ENCODE results near the gene MED31.
"Not testable (repeated sequence)": the region's sequence is repeated elsewhere in the genome, so short reads cannot be mapped to it uniquely, and the experiment has no call there.

Gene MED31

DNA sequence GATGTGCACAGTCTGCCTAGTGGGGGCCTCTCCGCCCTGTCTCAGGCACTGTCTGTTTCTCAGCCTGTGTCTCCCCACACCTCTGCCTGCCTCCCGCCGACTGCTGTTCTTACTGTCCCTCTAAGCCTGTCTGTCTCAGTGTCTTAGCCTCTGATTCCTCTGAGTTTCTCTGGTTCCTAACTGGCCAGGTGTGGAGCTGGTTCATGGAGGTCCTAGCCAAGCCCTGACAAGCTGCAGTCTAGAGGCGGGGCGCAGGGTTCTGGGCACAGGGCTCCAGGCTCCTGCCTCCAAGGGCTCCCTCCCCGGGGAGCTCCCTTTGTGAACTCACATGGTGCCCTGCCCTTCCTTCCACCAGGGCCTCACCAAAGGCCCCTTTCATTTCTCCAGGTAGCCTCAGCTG lies 19.6 kb upstream of the MED31 start:
- peaks cover 12 to 45% (median 19%) of the 10 kb centered on the region in 11 experiments; a peak in 21 of 22 replicates for H3K27me3 ChIP-seq
- H3K36me3 ChIP-seq = no peaks in the 10 kb centered on the region
- peaks cover 9 to 32% (median 23%) of the 10 kb centered on the region in 10 experiments; a peak in 18 of 20 replicates for H3K4me1 ChIP-seq
- no peaks in the 10 kb centered on the region for H3K9me3 ChIP-seq (replicated peaks in 1 of 11)
- no peak overlapping the region for H3K27ac ChIP-seq
- H3K4me2 ChIP-seq = no peak overlapping the region
- H3K4me3 ChIP-seq = no peak overlapping the region
- peaks cover 0 to 24% (median 0%) of the 10 kb centered on the region in 11 experiments; a peak in 7 of 22 replicates for H4K20me1 ChIP-seq
- no peak overlapping the region for H3K9ac ChIP-seq
- TF ChIP-seq Cebpa-rat (IDR thresholded peaks at IDR 0.05) = no peak

DNA sequence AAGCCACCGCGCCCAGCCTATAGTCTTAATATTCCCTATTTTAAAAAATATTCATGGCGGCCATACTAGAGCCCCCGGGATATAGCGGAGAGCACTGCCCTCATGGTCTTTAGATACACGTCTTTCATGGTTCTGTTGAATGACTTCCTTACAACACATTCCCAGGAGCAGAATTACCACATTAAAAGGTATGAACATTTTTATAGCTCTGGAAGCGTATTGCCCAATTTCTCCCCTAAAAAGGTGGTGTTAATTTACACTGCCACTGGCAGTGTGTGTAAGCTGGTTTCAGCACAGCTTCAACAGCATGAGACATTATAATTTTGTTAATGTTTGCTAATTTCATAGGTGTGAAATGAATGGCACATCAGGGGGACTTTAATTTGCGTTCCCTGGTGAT lies 19.2 kb upstream of the MED31 start:
- no peak overlapping the region for H3K4me2 ChIP-seq

DNA sequence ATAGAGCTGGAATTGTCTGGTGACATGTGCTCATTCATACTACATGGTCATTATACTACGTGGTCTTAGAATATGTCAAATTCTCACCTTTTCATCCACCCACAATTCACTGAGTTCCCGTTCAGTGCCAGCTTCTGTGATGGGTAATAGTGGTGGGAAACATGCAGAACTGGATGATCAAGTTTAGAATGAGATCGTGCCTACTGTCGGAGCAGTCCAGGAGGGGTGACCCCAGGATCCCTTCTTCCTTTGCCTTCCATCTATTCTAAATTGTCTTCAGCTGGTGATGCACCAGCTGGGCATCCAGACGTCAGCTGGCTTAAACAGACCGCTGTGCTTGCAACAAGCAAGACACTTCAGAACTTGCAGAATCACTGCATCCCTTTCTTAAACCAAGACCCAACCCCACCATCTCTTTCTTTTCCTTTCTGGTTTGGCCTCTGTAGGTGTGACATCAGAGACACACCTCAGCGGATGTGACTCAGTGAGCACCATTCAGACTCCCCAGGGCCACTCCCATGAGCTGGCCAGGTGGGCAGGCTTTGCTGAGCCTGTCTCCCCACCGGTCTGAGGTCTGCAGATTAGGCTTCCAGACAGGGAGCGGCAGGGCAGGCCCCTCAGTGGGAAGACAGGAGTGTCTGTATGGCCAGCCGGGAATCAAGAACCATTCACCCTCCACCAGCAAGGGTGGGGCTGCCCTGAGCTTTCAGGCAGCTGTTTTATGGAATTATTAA lies 18.2 kb upstream of the MED31 start:
- H3K4me1 ChIP-seq = peaks cover 9 to 25% (median 22%) of the 10 kb centered on the region in 10 experiments; a peak in 18 of 20 replicates
- H3K27ac ChIP-seq = no peak overlapping the region
- TF ChIP-seq Cebpa-rat (IDR thresholded peaks at IDR 0.05) = no peak
- H4K20me1 ChIP-seq = peaks cover 0 to 14% (median 0%) of the 10 kb centered on the region in 11 experiments; a peak in 5 of 22 replicates
- no peak overlapping the region for H3K9ac ChIP-seq
- H3K4me3 ChIP-seq = no peak overlapping the region
- H3K9me3 ChIP-seq (replicated peaks in 1 of 11) = no peaks in the 10 kb centered on the region
- H3K4me2 ChIP-seq = no peak overlapping the region
- H3K36me3 ChIP-seq = no peaks in the 10 kb centered on the region
- H3K27me3 ChIP-seq = peaks cover 0 to 31% (median 6%) of the 10 kb centered on the region in 11 experiments; a peak in 11 of 22 replicates

More for the DNA sequence above, 19.2 kb upstream of the MED31 start:
- H3K27me3 ChIP-seq = peaks cover 8 to 41% (median 15%) of the 10 kb centered on the region in 11 experiments; a peak in 20 of 22 replicates
- H3K27ac ChIP-seq = no peak overlapping the region
- peaks cover 0 to 23% (median 0%) of the 10 kb centered on the region in 11 experiments; a peak in 7 of 22 replicates for H4K20me1 ChIP-seq
- no peak overlapping the region for H3K9ac ChIP-seq
- no peaks in the 10 kb centered on the region for H3K9me3 ChIP-seq (replicated peaks in 1 of 11)
- H3K4me3 ChIP-seq = no peak overlapping the region
- no peak for TF ChIP-seq Cebpa-rat (IDR thresholded peaks at IDR 0.05)
- no peaks in the 10 kb centered on the region for H3K36me3 ChIP-seq
- H3K4me1 ChIP-seq = peaks cover 9 to 28% (median 22%) of the 10 kb centered on the region in 10 experiments; a peak in 18 of 20 replicates

DNA sequence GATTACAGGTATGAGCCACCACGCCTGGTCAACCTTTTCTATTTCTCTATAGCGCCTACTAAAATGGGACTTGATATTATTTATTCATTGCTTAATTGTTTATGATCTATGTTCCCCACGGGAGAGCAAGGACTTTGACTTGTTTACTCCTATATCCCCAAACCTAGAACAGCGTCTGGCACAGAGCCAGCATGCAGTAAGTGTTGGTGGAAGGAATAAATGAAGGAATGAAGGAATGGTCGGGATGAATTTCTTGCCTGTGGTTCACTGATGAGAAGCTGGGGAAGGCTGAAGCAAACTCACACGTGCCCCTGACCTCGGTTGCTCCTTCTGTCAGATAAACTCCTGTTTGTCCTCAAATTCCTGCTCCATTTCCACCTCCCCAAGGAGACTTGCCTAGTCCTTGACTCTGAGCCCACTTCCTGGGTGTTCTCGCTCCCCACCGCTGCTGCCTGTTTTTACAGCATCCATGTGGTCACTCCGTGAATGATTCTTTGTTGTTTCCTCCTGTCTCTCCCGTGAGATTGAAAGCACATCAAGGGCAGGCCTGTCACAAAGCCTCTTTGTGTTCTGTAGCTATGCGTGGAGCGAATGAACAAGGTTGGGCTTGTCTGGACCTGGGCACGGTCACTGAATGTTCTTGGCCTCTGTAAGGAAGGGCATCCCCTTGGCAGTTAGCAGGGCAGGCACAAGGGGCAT lies 17.5 kb upstream of the MED31 start:
- H3K36me3 ChIP-seq = no peaks in the 10 kb centered on the region

DNA sequence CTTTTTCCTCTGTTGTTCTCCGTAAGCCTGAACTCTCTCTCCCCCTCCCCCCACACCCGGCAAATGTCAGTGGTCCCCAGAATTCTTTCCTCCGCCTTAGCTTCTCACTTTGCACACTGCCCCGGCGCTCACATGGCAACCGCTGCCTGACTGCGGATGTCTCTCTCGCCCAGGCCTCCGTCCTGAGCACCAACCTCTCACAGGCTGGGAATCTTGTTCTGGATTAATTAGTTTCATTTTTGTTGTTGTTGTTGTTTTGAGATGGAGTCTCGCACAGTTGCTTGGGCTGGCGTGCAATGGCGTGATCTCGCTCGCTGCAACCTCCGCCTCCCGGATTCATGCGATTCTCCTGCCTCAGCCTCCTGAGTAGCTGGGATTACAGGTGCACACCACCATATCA lies 16.8 kb upstream of the MED31 start:
- TF ChIP-seq Cebpa-rat (IDR thresholded peaks at IDR 0.05) = no peak
- H3K27me3 ChIP-seq = peaks cover 0 to 23% (median 0%) of the 10 kb centered on the region in 11 experiments; a peak in 6 of 22 replicates
- peaks cover 9 to 25% (median 22%) of the 10 kb centered on the region in 10 experiments; a peak in 18 of 20 replicates for H3K4me1 ChIP-seq
- H3K4me2 ChIP-seq = peak overlapping the region in 8 of 11 experiments; percentile 52 to 71 (median 60); a peak in 16 of 22 replicates
- no peaks in the 10 kb centered on the region for H3K9me3 ChIP-seq (replicated peaks in 1 of 11)
- H4K20me1 ChIP-seq = peaks cover 0 to 12% (median 0%) of the 10 kb centered on the region in 11 experiments; a peak in 4 of 22 replicates
- H3K4me3 ChIP-seq = no peak overlapping the region
- no peaks in the 10 kb centered on the region for H3K36me3 ChIP-seq
- H3K9ac ChIP-seq = no peak overlapping the region
- no peak overlapping the region for H3K27ac ChIP-seq

More for the DNA sequence above, 17.5 kb upstream of the MED31 start:
- H3K4me1 ChIP-seq = peaks cover 9 to 25% (median 22%) of the 10 kb centered on the region in 10 experiments; a peak in 18 of 20 replicates
- H3K9ac ChIP-seq = no peak overlapping the region
- H3K27ac ChIP-seq = no peak overlapping the region
- peaks cover 0 to 25% (median 0%) of the 10 kb centered on the region in 11 experiments; a peak in 7 of 22 replicates for H3K27me3 ChIP-seq
- H4K20me1 ChIP-seq = peaks cover 0 to 12% (median 0%) of the 10 kb centered on the region in 11 experiments; a peak in 5 of 22 replicates
- no peak overlapping the region for H3K4me3 ChIP-seq
- no peak overlapping the region for H3K4me2 ChIP-seq
- H3K9me3 ChIP-seq (replicated peaks in 1 of 11) = no peaks in the 10 kb centered on the region
- TF ChIP-seq Cebpa-rat (IDR thresholded peaks at IDR 0.05) = no peak

DNA sequence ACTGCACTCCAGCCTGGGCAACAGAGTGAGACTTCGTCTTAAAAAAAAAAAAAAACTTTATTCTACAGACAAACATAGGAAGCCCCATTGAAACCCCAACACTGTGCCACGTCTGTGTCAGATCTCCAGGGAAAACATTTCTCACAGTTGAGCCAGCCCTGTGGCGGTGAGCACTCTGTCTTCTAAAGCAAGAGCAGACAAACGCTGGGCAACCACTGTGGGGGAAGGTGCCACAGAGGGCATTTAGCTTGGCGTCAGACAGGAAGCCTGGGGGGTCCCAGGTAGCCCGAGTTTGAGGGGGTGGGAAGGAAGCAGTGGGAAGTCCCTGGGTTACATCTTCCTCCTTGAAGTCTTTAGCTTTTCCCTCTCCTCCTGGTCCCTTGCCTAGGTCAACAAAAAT lies 16.1 kb upstream of the MED31 start:
- TF ChIP-seq Cebpa-rat (IDR thresholded peaks at IDR 0.05) = no peak
- Histone ChIP-seq H3K36me3 (no peaks in the 10 kb centered on the region), H3K27ac (no peak overlapping the region), H3K4me3 (no peak overlapping the region), H3K9me3 (replicated peaks in 1 of 11) (no peaks in the 10 kb centered on the region), H3K9ac (no peak overlapping the region), H3K27me3 (peaks cover 0 to 23% (median 0%) of the 10 kb centered on the region in 11 experiments; a peak in 6 of 22 replicates), H4K20me1 (peaks cover 0 to 12% (median 0%) of the 10 kb centered on the region in 11 experiments; a peak in 3 of 22 replicates), H3K4me2 (peak overlapping the region; percentile 14 to 71 (median 60); a peak in 21 of 22 replicates), H3K4me1 (peaks cover 10 to 25% (median 23%) of the 10 kb centered on the region in 10 experiments)

DNA sequence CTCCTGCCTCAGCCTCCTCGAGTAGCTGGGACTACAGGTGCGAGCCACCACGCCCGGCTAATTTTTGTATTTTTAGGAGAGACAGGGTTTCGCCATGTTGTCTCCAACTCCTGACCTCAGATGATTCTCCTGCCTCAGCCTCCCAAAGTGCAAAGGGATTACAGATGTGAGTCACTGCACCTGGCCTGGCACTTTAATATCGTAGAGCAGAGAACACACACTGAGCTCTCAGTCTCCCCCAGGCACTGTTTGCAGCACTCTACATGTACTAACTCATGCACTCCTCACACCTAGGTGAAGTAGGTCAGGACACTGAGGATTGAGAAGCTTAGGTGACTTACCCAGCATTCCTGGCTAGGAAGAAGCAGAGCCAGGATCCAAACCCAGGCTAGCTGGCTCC lies 15.2 kb upstream of the MED31 start:
- Histone ChIP-seq H3K4me3 (no peak overlapping the region), H3K9me3 (replicated peaks in 1 of 11) (no peaks in the 10 kb centered on the region), H3K36me3 (no peaks in the 10 kb centered on the region), H3K4me1 (peaks cover 20 to 35% (median 31%) of the 10 kb centered on the region in 10 experiments), H3K4me2 (peak overlapping the region in 8 of 11 experiments; percentile 7 to 71 (median 58); a peak in 12 of 22 replicates), H3K27ac (no peak overlapping the region), H3K9ac (no peak overlapping the region), H4K20me1 (peaks cover 0 to 12% (median 0%) of the 10 kb centered on the region in 11 experiments; a peak in 3 of 22 replicates), H3K27me3 (peaks cover 0 to 23% (median 0%) of the 10 kb centered on the region in 11 experiments; a peak in 6 of 22 replicates)
- TF ChIP-seq Cebpa-rat (IDR thresholded peaks at IDR 0.05) = no peak

DNA sequence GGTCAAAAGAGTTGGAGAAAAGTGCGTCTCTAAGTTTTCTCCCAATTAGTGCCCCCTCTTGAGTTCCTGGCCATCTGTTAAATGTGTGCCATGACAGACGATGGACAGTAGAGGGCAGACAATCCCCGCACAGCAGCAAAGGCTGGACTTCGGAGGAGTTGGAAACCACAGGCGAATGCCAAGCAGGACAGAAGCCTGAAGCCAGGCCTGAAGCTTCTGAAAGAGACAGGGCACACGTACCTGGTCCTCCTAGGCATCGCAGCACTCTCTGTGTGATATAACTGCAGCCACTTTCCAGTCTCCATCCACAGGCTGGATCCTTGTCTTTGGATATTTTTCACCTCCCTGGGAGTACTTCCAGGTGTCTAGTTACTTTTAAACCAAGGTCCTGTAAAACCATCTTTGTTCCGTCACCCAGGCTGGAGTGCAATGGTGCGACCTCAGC lies 14.7 kb upstream of the MED31 start:
- Histone ChIP-seq H3K27me3 (peaks cover 0 to 23% (median 0%) of the 10 kb centered on the region in 11 experiments; a peak in 6 of 22 replicates), H3K36me3 (no peaks in the 10 kb centered on the region), H3K4me3 (no peak overlapping the region), H3K4me2 (peak overlapping the region in 8 of 11 experiments; percentile 7 to 71 (median 58); a peak in 11 of 22 replicates), H4K20me1 (peaks cover 0 to 16% (median 0%) of the 10 kb centered on the region in 11 experiments; a peak in 3 of 22 replicates), H3K27ac (no peak overlapping the region), H3K4me1 (peaks cover 25 to 39% (median 36%) of the 10 kb centered on the region in 10 experiments), H3K9ac (no peak overlapping the region), H3K9me3 (replicated peaks in 1 of 11) (no peaks in the 10 kb centered on the region)
- no peak for TF ChIP-seq Cebpa-rat (IDR thresholded peaks at IDR 0.05)

DNA sequence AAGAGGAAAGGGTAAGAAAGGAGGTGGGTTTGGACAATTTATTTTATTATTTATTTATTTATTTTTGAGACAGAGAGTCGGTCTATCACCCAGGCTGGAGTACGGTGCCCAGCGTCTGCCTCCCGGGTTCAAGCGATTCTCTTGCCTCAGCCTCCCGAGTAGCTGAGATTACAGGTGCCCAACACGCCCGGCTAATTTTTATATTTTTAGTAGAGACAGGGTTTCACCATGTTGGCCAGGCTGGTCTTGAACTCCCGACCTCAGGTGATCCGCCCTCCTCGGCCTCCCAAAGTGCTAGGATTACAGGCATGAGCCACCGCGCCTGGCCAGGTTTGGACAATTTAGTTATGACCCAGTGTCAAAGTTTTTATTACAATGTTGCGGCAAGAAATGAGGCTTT lies 11.8 kb upstream of the MED31 start:
- H3K36me3 ChIP-seq = not testable (repeated sequence)
- H3K4me2 ChIP-seq = peak overlapping the region in 1 of 11 experiments; percentile 92; a peak in 1 of 22 replicates

More for the DNA sequence above, 11.8 kb upstream of the MED31 start:
- not testable (repeated sequence) for H3K9ac ChIP-seq; H3K4me3 ChIP-seq; H3K27ac ChIP-seq; H3K9me3 ChIP-seq (replicated peaks in 1 of 11)
- Histone ChIP-seq H4K20me1 (peaks cover 0 to 15% (median 0%) of the 10 kb centered on the region in 11 experiments; a peak in 3 of 22 replicates), H3K27me3 (peaks cover 3 to 22% (median 9%) of the 10 kb centered on the region in 11 experiments), H3K4me1 (peaks cover 42 to 54% (median 51%) of the 10 kb centered on the region in 10 experiments)

All from BLaER1 treated with 17β-estradiol and CSF1 and Interleukin-3, amounts not matched to agents 10 nM and 100 nM (cell line).